Suppressor macrophage (primary cell): Measurements from ENCODE around the gene MAPK13.
"Not testable (repeated sequence)": the region's sequence is repeated elsewhere in the genome, so short reads cannot be mapped to it uniquely, and the experiment has no call there.

ENCODE experiments used
- DNase-seq, 4 experiments: peaks; one replicate each; pipeline ENCODE4 v3.0.0-alpha.2; 2020 to 2022

Gene MAPK13

DNA sequence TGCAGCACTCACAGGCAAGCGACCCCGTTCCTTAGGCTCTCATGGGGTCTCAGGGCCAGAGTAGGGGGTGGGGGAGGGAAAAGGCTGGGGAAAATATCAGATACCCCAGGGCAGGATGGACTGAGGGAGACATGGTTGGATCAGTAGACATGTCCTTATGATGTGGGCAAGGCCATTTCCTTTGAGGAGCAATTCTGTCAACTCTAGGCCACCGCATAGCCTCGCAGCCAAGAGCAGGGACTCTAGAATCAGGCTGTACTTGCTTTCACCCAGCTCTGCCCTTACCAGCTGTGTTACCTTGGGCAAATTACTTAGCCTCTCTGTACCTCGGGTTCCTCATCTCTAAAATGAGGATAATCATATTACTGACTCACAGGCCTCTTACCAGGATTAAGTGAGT is 2.2 kb upstream of the MAPK13 start:
- DNase-seq: peak in 1 of 4 experiments; percentile 9

DNA sequence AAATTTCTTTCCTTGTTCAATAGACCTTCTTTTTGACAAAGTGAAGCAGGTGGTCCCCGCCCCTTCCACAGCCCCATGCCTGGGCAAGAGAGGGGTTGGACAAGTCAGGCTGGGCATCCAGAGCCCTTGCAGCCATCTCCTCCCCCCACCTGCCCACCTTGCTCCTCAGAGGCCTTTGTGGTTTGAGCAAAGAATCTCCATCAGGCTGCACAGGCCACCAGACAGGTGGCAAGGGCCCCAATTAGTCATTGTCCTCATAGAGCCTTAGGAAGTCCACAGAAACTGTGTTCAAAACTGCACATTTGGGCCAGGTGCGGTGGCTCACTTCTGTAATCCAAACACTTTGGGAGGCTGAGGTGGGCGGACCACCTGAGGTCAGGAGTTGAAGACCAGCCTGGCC is 1.5 kb upstream of the MAPK13 start:
- no peak for DNase-seq

DNA sequence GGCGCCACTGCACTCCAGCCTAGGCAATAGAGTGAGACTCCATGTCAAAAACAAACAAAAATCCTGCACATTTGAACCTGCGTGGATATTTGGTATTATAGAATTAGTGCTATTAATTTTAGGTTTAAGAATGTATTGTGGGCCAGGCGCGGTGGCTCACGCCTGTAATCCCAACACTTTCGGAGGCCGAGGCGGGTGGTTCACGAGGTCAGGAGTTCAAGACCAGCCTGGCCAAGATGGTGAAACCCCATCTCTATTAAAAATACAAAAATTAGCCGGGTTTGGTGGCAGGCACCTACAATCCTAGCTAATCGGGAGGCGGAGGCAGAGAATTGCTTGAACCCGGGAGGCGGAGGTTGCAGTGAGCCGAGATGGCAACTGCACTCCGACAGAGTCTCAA is 979 bp upstream of the MAPK13 start:
- DNase-seq: not testable (repeated sequence)

DNA sequence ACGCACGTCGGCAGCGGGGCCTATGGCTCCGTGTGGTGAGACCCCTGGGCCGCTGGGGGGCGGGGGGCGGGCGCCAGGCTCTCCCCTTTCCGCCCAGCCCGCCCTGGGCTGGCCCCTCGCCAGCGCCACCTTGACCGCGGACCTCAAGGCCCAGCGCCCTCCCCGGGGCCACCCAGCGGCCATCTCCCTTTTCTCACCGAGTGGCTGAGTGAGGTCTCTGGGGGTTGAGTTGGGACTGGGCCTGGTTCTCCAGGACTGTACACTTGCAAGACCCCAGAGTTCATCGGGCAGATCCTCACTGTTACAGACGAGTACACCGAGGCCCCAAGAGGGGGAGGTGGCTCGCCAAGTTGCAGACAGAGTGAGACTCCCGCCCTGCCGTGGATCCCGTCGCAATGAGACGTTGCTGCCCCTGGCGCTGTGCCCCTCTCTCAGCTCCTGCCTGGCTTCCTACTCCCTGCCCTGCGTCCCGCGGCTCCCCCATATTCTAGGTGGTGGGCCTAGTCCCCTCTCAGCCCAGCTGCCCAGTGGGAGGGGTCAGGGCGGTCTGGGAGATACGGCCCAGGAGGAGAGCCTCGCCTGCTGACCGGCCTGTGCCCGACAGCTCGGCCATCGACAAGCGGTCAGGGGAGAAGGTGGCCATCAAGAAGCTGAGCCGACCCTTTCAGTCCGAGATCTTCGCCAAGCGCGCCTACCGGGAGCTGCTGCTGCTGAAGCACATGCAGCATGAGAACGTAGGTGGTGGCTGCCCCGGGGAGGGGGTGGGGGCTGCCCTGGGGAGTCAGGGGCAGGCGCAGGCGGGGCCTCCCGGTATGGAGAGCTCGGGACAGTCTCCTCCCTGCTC is 576 bp downstream of the MAPK13 start:
- peak; percentile 51 to 82 (median 72) for DNase-seq

DNA sequence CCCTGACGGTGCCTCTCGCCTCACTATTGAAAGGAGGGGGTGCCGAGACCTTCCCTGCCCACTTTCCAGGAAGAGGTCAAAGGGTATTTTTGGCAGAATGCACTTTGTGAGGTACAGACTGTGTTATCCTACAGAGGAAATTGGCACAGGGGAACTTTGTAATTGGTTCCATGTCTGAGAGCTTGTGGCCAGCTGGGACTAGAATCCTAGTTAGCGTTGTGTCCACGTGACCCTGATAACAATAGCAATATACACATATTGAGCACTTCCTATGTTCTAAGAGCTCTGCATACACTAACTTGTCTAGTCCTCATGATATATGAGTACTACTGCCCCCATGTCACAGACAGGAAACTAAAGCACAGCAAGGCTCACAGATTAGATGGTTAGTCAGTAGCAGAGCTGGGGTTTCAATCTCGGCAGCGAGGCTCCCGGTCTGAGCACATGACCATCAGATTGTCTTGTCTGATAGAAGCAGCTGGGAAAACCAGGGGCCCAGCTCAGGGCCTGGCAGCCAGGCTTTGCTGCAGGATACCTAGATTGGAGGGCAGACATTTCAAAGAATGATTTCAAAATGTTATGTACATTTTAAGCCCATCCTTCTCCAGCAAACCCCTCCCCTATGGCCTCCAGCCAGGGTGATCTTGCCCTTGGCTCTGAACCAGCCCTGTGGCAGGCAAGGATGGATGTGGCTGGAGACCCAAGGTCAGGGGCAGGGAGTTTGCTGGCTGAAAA is 1.4 kb downstream of the MAPK13 start:
- peak; percentile 61 to 74 (median 65) for DNase-seq

DNA sequence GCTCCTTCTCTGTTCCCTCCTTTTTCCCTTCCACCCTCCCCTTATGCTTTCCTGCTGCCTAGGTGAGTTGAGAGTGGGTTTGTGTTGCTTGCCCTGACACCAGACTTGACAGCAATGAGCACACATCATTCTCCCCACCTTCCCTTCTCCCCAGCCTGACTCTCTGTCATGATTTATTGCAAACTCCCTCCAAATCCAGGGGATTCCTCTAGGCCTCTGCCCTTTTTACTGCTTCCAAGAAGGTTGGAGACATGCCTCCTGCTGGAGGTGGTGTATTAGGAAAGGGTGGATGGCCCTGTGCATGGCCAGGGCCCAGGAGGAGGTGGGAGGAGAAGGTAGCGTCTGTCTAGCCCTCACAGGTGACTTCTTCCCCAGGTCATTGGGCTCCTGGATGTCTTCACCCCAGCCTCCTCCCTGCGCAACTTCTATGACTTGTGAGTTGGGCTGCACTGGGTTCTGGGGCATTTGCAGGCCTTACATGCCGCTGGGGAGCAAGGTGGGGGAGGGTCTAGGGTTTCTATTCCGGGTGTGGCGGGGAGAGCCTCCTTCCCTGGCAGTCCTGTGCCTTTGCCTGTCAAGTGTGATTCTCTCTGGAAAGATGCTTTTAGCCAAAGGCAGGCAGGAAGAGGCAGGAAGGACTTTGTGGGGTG is 2.1 kb downstream of the MAPK13 start:
- no peak for DNase-seq

DNA sequence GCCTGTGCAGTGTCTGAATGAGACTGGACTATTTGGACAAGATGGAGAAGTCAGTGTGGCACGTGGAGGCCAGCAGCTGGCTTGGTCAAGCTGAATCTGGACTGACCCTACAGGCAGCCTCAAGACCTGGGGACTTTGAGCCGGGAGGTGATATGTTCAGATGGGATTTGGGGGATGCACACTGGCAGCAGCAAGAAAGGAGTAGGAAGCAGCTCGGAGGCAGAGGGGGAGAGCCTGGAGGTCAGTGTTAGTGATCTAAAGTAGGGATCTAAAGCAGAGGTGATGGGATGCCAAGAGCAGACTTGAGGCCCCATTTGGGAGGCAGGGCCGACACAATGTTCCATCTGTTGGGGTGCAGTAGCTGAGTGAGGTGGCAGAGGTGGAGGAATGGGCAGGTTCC is 2.8 kb downstream of the MAPK13 start:
- DNase-seq: no peak

DNA sequence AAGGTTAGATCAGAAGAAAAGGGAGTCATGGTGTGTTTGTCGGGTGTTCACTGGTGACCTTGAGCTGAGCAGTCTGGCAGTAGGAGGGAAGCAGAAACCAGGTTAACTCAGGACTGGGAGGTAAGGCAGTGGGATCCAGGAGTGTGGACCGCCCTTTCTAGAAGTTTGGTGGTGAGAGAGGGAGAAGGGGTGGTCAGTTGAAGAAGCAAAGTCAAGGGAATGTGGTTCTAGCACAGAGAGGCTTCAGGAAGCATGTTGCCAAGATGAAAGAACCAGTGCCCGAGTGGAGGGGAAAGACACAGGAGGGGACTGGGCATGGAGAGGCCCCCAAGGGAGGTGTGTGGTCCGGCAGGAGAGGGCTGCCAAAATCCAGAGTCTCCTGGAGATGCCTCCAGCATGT is 3.6 kb downstream of the MAPK13 start:
- DNase-seq: no peak

DNA sequence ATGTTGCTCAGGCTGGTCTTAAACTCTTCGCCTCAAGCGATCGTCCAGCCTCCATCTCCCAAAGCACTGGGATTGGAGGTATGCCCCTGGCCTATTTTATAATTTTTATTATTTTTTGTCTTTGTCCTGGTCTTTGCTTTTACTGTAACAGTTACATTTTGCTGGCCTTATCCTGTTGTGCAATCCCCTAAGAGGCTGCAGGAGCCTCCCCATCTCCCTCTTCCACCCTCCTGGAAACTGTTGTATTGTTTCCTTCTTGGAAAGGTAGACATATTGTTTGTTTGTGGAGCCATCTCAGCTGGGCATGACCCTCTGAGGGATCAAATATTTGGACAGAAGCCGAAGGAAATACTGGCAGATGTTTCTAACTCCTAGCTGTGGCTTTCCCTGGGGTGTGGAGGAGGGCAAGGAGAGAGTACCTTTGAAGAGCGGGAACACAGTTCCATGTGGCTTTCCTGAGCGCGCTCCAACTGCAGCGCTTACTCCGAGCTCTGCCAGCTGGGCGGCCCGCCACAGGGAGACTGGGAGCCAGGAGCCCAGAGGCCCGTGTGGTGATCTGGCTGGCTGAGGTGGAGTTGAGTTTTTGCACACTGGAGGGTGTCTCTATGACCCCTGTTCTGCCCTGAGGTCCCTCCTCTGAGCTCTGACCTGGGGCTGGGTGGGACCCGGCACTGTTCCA is 4.9 kb downstream of the MAPK13 start:
- DNase-seq: no peak

DNA sequence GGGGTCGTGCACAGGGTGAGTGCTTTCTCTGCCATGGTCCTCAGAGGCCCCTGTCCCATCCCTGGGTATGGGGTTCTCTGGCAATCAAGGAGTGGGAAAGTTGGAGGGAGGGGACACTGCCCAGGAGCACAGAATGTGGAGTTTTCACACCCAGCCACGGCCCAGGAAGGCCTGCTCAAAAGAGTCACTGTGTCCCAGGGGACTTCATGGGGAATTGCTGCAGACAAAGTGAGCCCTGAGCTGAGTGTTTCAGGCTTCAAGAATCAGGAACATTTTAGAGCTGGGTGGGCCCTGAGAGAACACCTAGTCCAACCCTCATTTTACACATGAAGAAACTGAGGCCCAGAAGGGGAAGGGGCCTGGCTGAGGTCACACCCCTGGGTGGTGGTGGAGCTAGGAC is 5.7 kb downstream of the MAPK13 start:
- no peak for DNase-seq

DNA sequence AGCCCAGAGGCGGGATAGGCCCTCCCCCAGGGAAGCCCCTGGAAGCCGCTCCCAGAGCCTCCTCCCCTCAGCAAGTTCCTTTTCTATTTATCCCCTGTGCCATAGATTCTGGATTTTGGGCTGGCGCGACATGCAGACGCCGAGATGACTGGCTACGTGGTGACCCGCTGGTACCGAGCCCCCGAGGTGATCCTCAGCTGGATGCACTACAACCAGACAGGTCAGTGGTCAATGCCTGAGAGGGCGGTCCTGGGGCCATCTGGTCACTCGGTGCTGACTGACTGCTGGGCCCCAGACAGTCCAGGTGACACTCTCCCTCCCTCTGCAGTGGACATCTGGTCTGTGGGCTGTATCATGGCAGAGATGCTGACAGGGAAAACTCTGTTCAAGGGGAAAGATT is 6.2 kb downstream of the MAPK13 start:
- DNase-seq: no peak

DNA sequence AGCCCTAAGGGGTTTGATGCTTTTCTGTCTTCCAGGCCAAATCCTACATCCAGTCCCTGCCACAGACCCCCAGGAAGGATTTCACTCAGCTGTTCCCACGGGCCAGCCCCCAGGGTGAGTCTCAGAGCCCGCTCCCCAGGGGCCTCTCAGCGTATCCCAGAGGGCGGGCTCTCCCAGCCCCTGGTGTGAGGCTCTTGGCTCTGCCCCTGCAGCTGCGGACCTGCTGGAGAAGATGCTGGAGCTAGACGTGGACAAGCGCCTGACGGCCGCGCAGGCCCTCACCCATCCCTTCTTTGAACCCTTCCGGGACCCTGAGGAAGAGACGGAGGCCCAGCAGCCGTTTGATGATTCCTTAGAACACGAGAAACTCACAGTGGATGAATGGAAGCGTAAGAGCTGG is 8.4 kb downstream of the MAPK13 start:
- no peak for DNase-seq

DNA sequence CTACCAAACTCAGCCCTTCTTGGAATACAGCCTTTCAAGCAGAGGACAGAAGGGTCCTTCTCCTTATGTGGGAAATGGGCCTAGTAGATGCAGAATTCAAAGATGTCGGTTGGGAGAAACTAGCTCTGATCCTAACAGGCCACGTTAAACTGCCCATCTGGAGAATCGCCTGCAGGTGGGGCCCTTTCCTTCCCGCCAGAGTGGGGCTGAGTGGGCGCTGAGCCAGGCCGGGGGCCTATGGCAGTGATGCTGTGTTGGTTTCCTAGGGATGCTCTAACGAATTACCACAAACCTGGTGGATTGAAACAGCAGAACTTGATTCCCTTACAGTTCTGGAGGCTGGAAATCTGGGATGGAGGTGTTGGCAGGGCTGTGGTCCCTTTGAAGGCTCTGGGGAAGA is 9.1 kb downstream of the MAPK13 start:
- peak in 2 of 4 experiments; percentile 24 to 42 for DNase-seq

DNA sequence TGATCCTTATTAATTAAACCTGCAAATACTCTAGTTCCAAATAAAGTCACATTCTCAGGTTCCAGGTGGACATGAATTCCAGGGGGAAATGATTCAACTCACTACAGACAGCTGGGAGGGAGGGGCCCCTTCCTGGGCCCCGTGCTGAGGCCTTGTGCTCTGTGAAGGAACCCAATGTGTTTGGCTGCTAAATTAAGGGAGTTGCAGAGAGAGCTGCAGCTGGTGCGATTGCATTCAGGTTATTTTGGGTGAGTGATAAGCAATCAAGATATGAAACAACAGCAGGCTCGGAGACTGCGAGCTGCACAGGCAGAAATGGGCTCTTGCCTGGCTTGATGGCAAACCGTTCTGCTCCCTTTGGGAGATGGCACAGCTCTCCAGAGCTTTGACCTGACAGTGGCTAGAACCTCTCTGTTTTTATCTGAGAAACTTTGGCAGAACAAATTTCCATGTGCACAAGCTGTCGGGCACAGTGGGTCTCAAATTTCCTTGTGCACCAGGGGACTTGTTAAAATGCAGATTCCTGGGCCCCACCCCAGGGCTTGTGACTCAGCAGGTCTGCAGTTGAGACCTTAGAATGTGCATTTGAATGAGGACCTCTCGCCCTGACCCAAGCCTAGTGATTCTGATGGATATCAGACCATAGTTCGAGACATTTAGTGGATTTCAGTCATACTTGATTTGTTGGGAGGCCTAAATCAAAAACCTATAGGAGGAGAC is 9.8 kb downstream of the MAPK13 start:
- DNase-seq: no peak

DNA sequence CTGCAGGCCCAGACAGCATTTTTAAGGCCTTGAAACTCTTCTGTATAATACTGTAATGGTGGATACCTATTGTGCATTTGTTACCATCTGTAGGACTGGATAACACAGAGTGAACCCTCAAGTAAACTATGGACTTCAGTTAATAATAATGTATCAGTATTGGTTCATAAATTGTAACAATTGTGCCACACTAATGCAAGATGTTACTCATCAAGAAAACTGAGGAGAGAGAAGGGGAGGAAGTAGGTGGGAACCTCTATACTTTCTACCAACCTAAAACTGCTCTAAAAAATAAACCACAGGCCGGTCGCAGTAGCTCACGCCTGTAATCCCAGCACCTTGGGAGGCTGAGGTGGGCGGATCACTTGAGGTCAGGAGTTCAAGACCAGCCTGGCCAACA is 10.8 kb downstream of the MAPK13 start:
- DNase-seq: peak in 1 of 4 experiments; percentile 23

DNA sequence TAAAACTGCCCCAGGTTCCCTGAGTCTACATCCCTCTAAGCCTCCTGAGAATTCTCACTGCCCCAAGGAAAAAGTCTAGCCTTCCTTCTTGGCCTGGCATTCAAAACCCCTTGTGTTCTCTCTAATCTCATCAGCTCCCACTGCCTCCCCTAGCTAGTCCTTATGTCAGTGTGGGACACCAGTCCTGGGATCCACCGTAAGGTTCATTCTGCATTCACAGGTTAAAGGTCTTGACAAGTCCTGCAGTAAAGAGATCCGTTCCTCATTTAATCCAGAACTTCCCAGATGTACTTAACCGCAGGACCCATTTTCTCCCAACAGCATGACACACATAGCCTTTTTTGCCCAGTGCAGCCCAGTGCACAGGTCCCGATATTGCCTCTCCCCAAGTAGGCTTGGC is 11.6 kb downstream of the MAPK13 start:
- DNase-seq: no peak

DNA sequence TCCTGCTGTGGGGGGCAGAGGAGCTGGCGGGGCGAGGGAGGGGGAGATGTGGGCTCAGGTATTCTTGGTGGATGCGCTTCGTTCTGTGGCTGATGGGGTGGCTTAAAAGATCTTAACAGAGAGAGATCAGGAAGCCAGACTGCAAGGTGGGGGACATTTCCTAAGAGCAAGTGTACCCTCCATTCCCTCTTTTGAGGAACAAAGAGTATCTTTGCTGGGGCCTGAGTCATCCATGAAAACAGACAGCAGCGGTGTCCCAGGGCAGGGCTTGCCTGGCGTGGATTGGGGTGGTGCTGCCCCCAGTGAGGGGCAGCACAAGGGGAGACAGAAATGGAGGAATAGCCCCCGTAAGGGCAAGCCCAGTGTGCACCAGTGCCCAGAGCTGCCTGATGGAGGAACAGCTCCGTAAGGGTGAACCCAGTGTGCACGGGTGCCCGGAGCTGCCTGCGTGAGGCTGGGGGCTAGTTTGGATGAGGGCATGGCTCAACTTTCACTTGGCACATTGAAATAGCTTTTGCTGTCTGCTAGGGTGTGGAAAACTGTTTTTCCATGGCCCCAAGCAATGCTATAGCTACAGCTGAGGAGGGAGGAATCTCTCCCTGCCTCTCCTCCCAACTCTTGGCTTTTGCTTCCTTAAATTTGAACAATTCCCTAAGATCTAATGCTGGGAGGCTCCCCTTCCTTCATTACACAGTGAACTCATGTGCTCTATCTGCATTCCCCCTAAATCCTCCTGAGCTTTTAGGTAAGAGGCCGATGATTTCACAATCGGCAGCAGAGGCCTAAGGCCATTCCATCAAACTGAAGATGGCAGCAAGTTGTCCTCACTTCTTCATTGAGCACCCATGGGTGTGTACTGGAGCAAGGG is 12.9 kb downstream of the MAPK13 start:
- DNase-seq: peak in 2 of 4 experiments; percentile 32 to 43

DNA sequence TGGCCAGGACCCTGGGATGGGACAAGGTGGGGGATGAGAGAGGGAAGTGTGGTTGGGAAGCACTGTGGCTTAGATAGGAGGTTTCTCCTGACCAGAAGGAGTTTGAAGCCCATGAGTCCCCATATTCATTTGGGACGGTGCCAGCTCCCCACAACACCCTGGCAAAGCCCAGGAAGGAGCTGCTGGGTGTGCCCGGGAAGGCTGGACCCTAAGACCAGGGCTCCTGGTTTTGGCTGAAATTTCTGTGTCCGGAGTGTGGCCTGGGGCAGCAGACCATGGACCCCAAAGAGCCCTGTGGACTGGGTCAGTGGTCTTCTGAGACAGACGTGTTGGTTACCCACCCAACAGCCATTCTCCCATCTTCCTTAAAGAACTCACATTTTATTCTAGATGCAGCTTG is 15.2 kb downstream of the MAPK13 start:
- no peak for DNase-seq

DNA sequence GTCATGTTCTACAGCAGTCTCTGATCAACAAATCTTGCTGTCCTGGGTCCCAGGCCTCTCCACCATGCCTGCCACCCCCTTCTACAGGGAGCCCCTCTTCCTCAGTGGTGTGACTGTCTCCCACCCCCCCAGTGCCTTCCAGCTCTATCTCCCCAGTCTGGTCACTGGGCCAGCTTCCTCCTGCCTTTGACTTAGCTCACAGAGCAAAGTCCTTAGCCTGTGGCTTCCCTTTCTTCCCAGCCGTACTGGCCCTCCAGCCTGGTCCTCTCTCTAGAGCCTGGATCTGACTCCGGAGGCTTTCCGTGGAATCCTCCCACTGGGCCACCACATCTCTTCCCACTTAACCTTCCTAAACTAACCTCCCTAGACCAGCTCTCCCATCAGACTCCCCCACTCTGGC is 17.0 kb downstream of the MAPK13 start:
- DNase-seq: peak in 3 of 4 experiments; percentile 37 to 46 (median 46)

DNA sequence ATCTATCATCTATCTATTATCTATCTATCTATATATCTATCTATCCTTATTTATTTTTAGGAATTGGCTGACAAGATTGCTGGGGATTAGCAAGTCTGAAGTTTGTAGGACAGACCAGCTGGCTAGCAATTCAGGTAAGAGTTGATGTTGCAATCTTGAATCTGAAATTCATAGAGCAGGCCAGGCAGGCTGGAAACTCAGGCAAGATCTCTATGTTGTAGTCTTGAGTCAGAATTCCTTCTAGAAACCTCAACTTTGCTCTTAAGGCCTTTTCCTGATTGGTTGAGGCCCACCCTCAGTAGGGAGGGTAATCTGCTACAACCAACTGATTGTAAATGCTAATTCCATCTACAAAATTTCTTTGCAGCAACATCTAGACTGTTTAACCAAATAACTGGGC is 19.2 kb downstream of the MAPK13 start:
- DNase-seq: no peak

DNA sequence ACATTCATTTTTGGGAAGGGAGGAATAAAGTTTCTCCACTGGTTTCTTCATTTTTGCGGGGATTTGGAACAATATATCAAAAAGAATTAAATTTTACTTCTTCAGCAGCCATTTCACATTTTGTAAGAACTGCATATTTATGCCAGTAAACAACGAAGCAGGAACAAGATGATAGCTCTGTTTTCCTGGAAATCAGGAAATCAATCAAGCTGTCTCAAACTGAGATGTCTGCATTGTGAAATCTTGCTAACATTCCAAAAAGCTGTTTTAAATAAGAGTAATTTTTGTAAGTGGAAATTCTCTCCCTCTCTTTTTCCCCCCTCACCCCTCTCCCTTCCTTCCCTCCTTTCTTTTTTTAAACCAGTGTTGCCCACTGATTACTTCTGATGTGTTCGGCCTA is 20.0 kb downstream of the MAPK13 start:
- DNase-seq: no peak
